ENCODE results near the gene ATMIN. TPM values are rescaled to one million over a fixed set of nuclear protein-coding genes. Genes with fewer than 3 reads are reported as not detected.

Gene ATMIN
- polyA plus RNA-seq, 1 of the 3 experiments (the other 2 are of a cell fraction), result 15.3 TPM

DNA sequence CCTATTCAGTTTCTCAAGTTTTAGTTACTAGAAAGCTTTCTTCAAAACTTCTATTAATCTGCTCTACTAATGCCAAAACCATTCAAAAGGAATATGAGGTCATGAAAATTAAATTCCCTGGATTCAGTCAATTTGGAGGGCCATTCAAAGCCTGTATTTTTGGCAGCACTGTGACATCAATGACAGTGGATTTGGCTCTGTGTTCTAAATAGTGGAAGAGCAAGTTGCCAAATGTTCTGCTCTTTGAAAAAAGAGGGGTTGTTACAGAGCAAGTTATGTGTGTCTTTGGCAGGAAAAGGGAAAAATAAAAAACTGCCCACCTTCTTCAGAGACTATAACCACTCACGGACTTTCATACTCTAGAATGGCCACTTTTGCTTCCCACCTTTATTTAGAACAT is 44.6 kb downstream of the ATMIN start:
- Histone ChIP-seq H3K9me2 (no peaks in the 10 kb centered on the region), H3K4me3 (ENCODE audit: low read depth in 2 of 2, low read length in 1 of 2) (no peak overlapping the region), H3F3A (replicated peaks; ENCODE audit: insufficient read depth) (peaks cover 8% of the 10 kb centered on the region), H3K9me3 (no peaks in the 10 kb centered on the region), H3K27me3 (ENCODE audit: insufficient read depth) (no peaks in the 10 kb centered on the region), H3K36me3 (replicated peaks in 1 of 2; ENCODE audit: control insufficient read depth in 1 of 2, insufficient read depth in 2 of 2, low read length in 1 of 2) (peaks cover 0 to 5% of the 10 kb centered on the region in 2 experiments), H2AFZ (ENCODE audit: low read depth) (no peak overlapping the region), H3K27ac (ENCODE audit: low read depth in 2 of 2, low read length in 1 of 2) (no peak overlapping the region), H3K9ac (no peak overlapping the region), H4K20me1 (ENCODE audit: insufficient read depth) (no peaks in the 10 kb centered on the region), H3K4me2 (no peak overlapping the region), H3K79me2 (ENCODE audit: insufficient read depth) (no peaks in the 10 kb centered on the region), H3K4me1 (ENCODE audit: control insufficient read depth in 1 of 2, insufficient read depth in 2 of 2, low read depth in 1 of 2, low read length in 1 of 2) (peaks cover 0 to 8% of the 10 kb centered on the region in 2 experiments; a peak in 1 of 4 replicates)
- ChIA-PET POLR2A (no interaction called here), CTCF (interaction anchor here (1.1 kb wide), 1 partner anchor 50 kb away, joined by 3 read pairs; no protein-coding TSS in a partner anchor)
- WGBS (ENCODE audit: low lambda C conversion rate), result 96% methylated on average over 1 of the region's 1 CpG
- no peak for DNase-seq
- TF ChIP-seq MEF2A (IDR thresholded peaks at IDR 0.05; ENCODE audit: borderline replicate concordance, low read depth) (no peak), JUND (IDR thresholded peaks at IDR 0.05) (no peak), NFIC (IDR thresholded peaks at IDR 0.05; ENCODE audit: borderline replicate concordance) (no peak), NRF1 (IDR thresholded peaks at IDR 0.05; ENCODE audit: low read depth, low read length) (no peak), RXRA (IDR thresholded peaks at IDR 0.05; ENCODE audit: borderline replicate concordance, low read depth) (no peak), SMC3 (IDR thresholded peaks at IDR 0.05; ENCODE audit: low read depth, low read length) (no peak), FOSL2 (IDR thresholded peaks at IDR 0.05; ENCODE audit: borderline replicate concordance, low read depth) (no peak), TEAD4 (IDR thresholded peaks at IDR 0.05; ENCODE audit: borderline replicate concordance, insufficient read depth) (no peak), EZH2phosphoT487 (IDR thresholded peaks at IDR 0.05; ENCODE audit: borderline replicate concordance, low read depth) (no peak)
- TF ChIP-seq, protein P1, sequence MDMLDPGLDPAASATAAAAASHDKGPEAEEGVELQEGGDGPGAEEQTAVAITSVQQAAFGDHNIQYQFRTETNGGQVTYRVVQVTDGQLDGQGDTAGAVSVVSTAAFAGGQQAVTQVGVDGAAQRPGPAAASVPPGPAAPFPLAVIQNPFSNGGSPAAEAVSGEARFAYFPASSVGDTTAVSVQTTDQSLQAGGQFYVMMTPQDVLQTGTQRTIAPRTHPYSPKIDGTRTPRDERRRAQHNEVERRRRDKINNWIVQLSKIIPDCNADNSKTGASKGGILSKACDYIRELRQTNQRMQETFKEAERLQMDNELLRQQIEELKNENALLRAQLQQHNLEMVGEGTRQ (IDR thresholded peaks at IDR 0.05; ENCODE audit: borderline replicate concordance, low read depth, low read length), result no peak
- TF ChIP-seq, protein P2, sequence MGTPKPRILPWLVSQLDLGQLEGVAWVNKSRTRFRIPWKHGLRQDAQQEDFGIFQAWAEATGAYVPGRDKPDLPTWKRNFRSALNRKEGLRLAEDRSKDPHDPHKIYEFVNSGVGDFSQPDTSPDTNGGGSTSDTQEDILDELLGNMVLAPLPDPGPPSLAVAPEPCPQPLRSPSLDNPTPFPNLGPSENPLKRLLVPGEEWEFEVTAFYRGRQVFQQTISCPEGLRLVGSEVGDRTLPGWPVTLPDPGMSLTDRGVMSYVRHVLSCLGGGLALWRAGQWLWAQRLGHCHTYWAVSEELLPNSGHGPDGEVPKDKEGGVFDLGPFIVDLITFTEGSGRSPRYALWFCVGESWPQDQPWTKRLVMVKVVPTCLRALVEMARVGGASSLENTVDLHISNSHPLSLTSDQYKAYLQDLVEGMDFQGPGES (IDR thresholded peaks at IDR 0.05; ENCODE audit: low read depth, low read length), result no peak
- TF ChIP-seq, protein P3, sequence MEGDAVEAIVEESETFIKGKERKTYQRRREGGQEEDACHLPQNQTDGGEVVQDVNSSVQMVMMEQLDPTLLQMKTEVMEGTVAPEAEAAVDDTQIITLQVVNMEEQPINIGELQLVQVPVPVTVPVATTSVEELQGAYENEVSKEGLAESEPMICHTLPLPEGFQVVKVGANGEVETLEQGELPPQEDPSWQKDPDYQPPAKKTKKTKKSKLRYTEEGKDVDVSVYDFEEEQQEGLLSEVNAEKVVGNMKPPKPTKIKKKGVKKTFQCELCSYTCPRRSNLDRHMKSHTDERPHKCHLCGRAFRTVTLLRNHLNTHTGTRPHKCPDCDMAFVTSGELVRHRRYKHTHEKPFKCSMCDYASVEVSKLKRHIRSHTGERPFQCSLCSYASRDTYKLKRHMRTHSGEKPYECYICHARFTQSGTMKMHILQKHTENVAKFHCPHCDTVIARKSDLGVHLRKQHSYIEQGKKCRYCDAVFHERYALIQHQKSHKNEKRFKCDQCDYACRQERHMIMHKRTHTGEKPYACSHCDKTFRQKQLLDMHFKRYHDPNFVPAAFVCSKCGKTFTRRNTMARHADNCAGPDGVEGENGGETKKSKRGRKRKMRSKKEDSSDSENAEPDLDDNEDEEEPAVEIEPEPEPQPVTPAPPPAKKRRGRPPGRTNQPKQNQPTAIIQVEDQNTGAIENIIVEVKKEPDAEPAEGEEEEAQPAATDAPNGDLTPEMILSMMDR (IDR thresholded peaks at IDR 0.05), result no peak
- TF ChIP-seq, protein P4, sequence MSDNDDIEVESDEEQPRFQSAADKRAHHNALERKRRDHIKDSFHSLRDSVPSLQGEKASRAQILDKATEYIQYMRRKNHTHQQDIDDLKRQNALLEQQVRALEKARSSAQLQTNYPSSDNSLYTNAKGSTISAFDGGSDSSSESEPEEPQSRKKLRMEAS (IDR thresholded peaks at IDR 0.05; ENCODE audit: low read depth), result no peak
- TF ChIP-seq, protein P5, sequence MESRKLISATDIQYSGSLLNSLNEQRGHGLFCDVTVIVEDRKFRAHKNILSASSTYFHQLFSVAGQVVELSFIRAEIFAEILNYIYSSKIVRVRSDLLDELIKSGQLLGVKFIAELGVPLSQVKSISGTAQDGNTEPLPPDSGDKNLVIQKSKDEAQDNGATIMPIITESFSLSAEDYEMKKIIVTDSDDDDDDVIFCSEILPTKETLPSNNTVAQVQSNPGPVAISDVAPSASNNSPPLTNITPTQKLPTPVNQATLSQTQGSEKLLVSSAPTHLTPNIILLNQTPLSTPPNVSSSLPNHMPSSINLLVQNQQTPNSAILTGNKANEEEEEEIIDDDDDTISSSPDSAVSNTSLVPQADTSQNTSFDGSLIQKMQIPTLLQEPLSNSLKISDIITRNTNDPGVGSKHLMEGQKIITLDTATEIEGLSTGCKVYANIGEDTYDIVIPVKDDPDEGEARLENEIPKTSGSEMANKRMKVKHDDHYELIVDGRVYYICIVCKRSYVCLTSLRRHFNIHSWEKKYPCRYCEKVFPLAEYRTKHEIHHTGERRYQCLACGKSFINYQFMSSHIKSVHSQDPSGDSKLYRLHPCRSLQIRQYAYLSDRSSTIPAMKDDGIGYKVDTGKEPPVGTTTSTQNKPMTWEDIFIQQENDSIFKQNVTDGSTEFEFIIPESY (IDR thresholded peaks at IDR 0.05; ENCODE audit: borderline replicate concordance, low read depth), result no peak
- TF ChIP-seq, protein P6, sequence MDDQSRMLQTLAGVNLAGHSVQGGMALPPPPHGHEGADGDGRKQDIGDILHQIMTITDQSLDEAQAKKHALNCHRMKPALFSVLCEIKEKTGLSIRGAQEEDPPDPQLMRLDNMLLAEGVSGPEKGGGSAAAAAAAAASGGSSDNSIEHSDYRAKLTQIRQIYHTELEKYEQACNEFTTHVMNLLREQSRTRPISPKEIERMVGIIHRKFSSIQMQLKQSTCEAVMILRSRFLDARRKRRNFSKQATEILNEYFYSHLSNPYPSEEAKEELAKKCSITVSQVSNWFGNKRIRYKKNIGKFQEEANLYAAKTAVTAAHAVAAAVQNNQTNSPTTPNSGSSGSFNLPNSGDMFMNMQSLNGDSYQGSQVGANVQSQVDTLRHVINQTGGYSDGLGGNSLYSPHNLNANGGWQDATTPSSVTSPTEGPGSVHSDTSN (IDR thresholded peaks at IDR 0.05), result no peak

Data from SK-N-SH (cell line).